Smooth muscle cell (in vitro differentiated cells): Measurements from ENCODE around the gene LIN54. TPM values are rescaled to one million over a fixed set of nuclear protein-coding genes. Genes with fewer than 3 reads are reported as not detected.

Experiments
- DNase-seq: peaks from one replicate; lab custom pipeline; 2025; ENCODE audit not compliant: unreplicated experiment; lab: John Stamatoyannopoulos, UW
- H2AFZ ChIP-seq: fragments of 200-600 bp; sonication (generic); 2 replicates; pipeline ENCODE4 v1.6.0; 2016; ENCODE audit warnings: antibody characterized with exemption, low read depth, mild to moderate bottlenecking
- H3F3A ChIP-seq: fragments of 200-600 bp; sonication (generic); 2 replicates; pipeline ENCODE4 v1.6.0; 2017; ENCODE audit warnings: antibody characterized with exemption, low read depth
- H3K27ac ChIP-seq: fragments of 200-600 bp; sonication (generic); 2 replicates; pipeline ENCODE4 v1.5.1; 2016; ENCODE audit warnings: low read depth, mild to moderate bottlenecking
- H3K27me3 ChIP-seq: fragments of 200-600 bp; sonication (generic); 2 replicates; pipeline ENCODE4 v1.6.1; 2016; ENCODE audit warnings: low read depth, mild to moderate bottlenecking
- H3K36me3 ChIP-seq: fragments of 200-600 bp; sonication (generic); 2 replicates; pipeline ENCODE4 v1.5.1; 2016; ENCODE audit warnings: low read depth
- H3K4me1 ChIP-seq: fragments of 200-600 bp; sonication (generic); 2 replicates; pipeline ENCODE4 v1.5.1; 2016; ENCODE audit warnings: low read depth
- H3K4me2 ChIP-seq: fragments of 200-600 bp; sonication (generic); 2 replicates; pipeline ENCODE4 v1.6.0; 2016; ENCODE audit warnings: mild to moderate bottlenecking
- H3K4me3 ChIP-seq: fragments of 200-600 bp; sonication (generic); 2 replicates; pipeline ENCODE4 v1.5.1; 2016; ENCODE audit warnings: mild to moderate bottlenecking
- H3K79me2 ChIP-seq: fragments of 200-600 bp; sonication (generic); 2 replicates; pipeline ENCODE4 v1.6.0; 2016; ENCODE audit warnings: low read depth, mild to moderate bottlenecking
- H3K9ac ChIP-seq: fragments of 200-600 bp; sonication (generic); 2 replicates; pipeline ENCODE4 v1.6.0; 2016; ENCODE audit warnings: low read depth
- H3K9me3 ChIP-seq: fragments of 200-600 bp; sonication (generic); replicated peaks from 2 replicates; pipeline ENCODE4 v1.5.1; 2016; ENCODE audit warnings: low read depth
- H4K20me1 ChIP-seq: fragments of 200-600 bp; sonication (generic); 2 replicates; pipeline ENCODE4 v1.6.0; 2016; ENCODE audit warnings: low read depth
- CTCF ChIP-seq: fragments of 200-600 bp; sonication (generic); IDR thresholded peaks from 2 replicates; pipeline ENCODE4 v1.5.1; 2017; ENCODE audit warnings: borderline replicate concordance, mild to moderate bottlenecking, antibody characterized with exemption; ENCODE audit not compliant: insufficient read depth, poor library complexity, severe bottlenecking
- WGBS: methylation state at CpG from one replicate; pipeline ENCODE4 v1.1.7; 2016; ENCODE audit warnings: low lambda C conversion rate; 5-methylcytosine and 5-hydroxymethylcytosine counted together
- polyA plus RNA-seq: library from polyadenylated mRNA; unstranded; fragments of >200 nt; fragmentation: Nextera tagmentation; extraction: Ambion mirVana; gene quantifications from 2 replicates; pipeline ENCODE4 v1.2.1, GENCODE V29; 2016
- small RNA-seq: library from RNA; depleted of rRNA; stranded (forward); fragments of <200 nt; gene quantifications from one replicate; pipeline ENCODE3, GENCODE V24; 2014
- total RNA-seq: library from RNA; depleted of rRNA; stranded (reverse); fragments of >200 nt; gene quantifications from 2 replicates; pipeline ENCODE4 v1.2.3, GENCODE V29; 2014

LIN54 gene
- total and polyA plus RNA-seq, 2 experiments from 2014 or later = 5.0 to 24.1 TPM

- H3K27ac ChIP-seq = peak overlapping the region; percentile 76
- WGBS = 60% methylated on average over 5 of the region's 5 CpGs
Measured at GRCh38 chr4:82886147-82886942, 124.3 kb downstream of the LIN54 start.

GRCh38 chr4:82885410-82885809 is 125.2 kb downstream of the LIN54 start:
- Histone ChIP-seq H3K27ac (peak overlapping the region; percentile 76), H3K4me2 (peak overlapping the region; percentile 96)
- TF ChIP-seq CTCF = no peak

More at GRCh38 chr4:82886147-82886942, 124.3 kb downstream of the LIN54 start:
- peaks cover 95% of the 10 kb centered on the region for H3K79me2 ChIP-seq
- H3K9me3 ChIP-seq = no peaks in the 10 kb centered on the region
- H3F3A ChIP-seq = peaks cover 3% of the 10 kb centered on the region
- H2AFZ ChIP-seq = no peak overlapping the region
- no peaks in the 10 kb centered on the region for H3K27me3 ChIP-seq
- peak overlapping the region; percentile 59 for H3K9ac ChIP-seq
- H3K36me3 ChIP-seq = no peaks in the 10 kb centered on the region
- H3K4me2 ChIP-seq = peak overlapping the region; percentile 96
- no peak for TF ChIP-seq CTCF
- peak overlapping the region; percentile 50 for H3K4me3 ChIP-seq
- no peak for DNase-seq
- H4K20me1 ChIP-seq = peaks cover 91% of the 10 kb centered on the region
- H3K4me1 ChIP-seq = peaks cover 32% of the 10 kb centered on the region

More at GRCh38 chr4:82885410-82885809, 125.2 kb downstream of the LIN54 start:
- Histone ChIP-seq H3K9me3 (no peaks in the 10 kb centered on the region), H3K9ac (no peak overlapping the region), H4K20me1 (peaks cover 100% of the 10 kb centered on the region), H3K27me3 (no peaks in the 10 kb centered on the region), H3F3A (no peaks in the 10 kb centered on the region), H3K4me3 (peak overlapping the region; percentile 50), H3K36me3 (peaks cover 3% of the 10 kb centered on the region), H2AFZ (no peak overlapping the region), H3K4me1 (peaks cover 32% of the 10 kb centered on the region), H3K79me2 (peaks cover 100% of the 10 kb centered on the region)
- DNase-seq = no peak

Small RNA genes lying within 50 kb of the gene (small RNA-seq; reads per million reads assigned to genes)
- not detected for gene RF00019
- gene RNU6-615P = not detected

Other genes starting within 250 kb of the LIN54 start
- 16.0 and 24.3 TPM in 2 replicates for gene SCD5, start 212.0 kb downstream of the LIN54 start, total RNA-seq
- gene SCD5, start 212.0 kb downstream of the LIN54 start, polyA plus RNA-seq = 9.2 and 9.6 TPM in 2 replicates
- gene SEC31A, start 119.7 kb downstream of the LIN54 start, total RNA-seq = 490 TPM in 2 replicates
- gene SEC31A, start 119.7 kb downstream of the LIN54 start, polyA plus RNA-seq = 315 and 339 TPM in 2 replicates
- 4.4 and 7.8 TPM in 2 replicates for gene THAP9, start 110.1 kb downstream of the LIN54 start, total RNA-seq
- gene THAP9, start 110.1 kb downstream of the LIN54 start, polyA plus RNA-seq = 1.2 and 2.2 TPM in 2 replicates
- gene COPS4, start 24.4 kb upstream of the LIN54 start, total RNA-seq = 55.5 and 69.8 TPM in 2 replicates
- gene COPS4, start 24.4 kb upstream of the LIN54 start, polyA plus RNA-seq = 41.2 and 53.4 TPM in 2 replicates
- gene PLAC8, start 103.9 kb upstream of the LIN54 start, total RNA-seq = 23.8 and 25.6 TPM in 2 replicates
- gene PLAC8, start 103.9 kb upstream of the LIN54 start, polyA plus RNA-seq = 5.0 and 19.5 TPM in 2 replicates